Astrocyte (in vitro differentiated cells and primary cell): ENCODE measurements around the gene DGKQ. TPM values are rescaled to one million over a fixed set of nuclear protein-coding genes. Genes with fewer than 3 reads are reported as not detected.

Source experiments
- DNase-seq: peaks from one replicate; pipeline ENCODE4 v3.0.0-alpha.2; 2010; ENCODE audit warnings: low read depth
- FAIRE-seq: peaks from 2 replicates; lab custom pipeline; 2011; peaks lifted over from hg19 to GRCh38; lab: Jason Lieb, UNC
- H2AFZ ChIP-seq: 2 replicates; pipeline ENCODE4 v1.6.0; 2012; ENCODE audit warnings: low read depth, low read length, inconsistent platforms
- H3K27ac ChIP-seq: 2 replicates; pipeline ENCODE4 v1.5.1; 2011; ENCODE audit warnings: low read depth, low read length, inconsistent platforms
- H3K27me3 ChIP-seq: 2 replicates; pipeline ENCODE4 v1.6.0; 2011; ENCODE audit warnings: low read length, inconsistent platforms; ENCODE audit not compliant: insufficient read depth
- H3K36me3 ChIP-seq: 2 replicates; pipeline ENCODE4 v1.5.1; 2011; ENCODE audit warnings: low read length, inconsistent platforms; ENCODE audit not compliant: insufficient read depth
- H3K4me1 ChIP-seq: 2 replicates; pipeline ENCODE4 v1.5.1; 2011; ENCODE audit warnings: low read length, inconsistent platforms; ENCODE audit not compliant: insufficient read depth
- H3K4me2 ChIP-seq: 2 replicates; pipeline ENCODE4 v1.6.0; 2012; ENCODE audit warnings: low read length, inconsistent platforms
- H3K4me3 ChIP-seq: 2 replicates; pipeline ENCODE4 v1.5.1; 2011; ENCODE audit warnings: low read depth, mild to moderate bottlenecking, low read length, inconsistent platforms; ENCODE audit not compliant: insufficient read depth
- H3K79me2 ChIP-seq: 2 replicates; pipeline ENCODE4 v1.6.0; 2012; ENCODE audit warnings: mild to moderate bottlenecking, low read length, inconsistent platforms; ENCODE audit not compliant: insufficient read depth
- H3K9ac ChIP-seq: 2 replicates; pipeline ENCODE4 v1.6.0; 2012; ENCODE audit warnings: mild to moderate bottlenecking, low read length, inconsistent platforms
- H3K9me3 ChIP-seq: 2 replicates; pipeline ENCODE4 v1.5.1; 2012; ENCODE audit warnings: low read depth, mild to moderate bottlenecking, low read length, inconsistent platforms; ENCODE audit not compliant: insufficient read depth
- H4K20me1 ChIP-seq: 2 replicates; pipeline ENCODE4 v1.6.0; 2012; ENCODE audit warnings: low read length, inconsistent platforms; ENCODE audit not compliant: insufficient read depth
- H3K27ac Mint-ChIP-seq: one replicate; pipeline ENCODE4 v1.8.0; 2021; ENCODE audit warnings: mild to moderate bottlenecking, mixed read lengths; ENCODE audit not compliant: unreplicated experiment
- H3K27me3 Mint-ChIP-seq: one replicate; pipeline ENCODE4 v1.8.0; 2021; ENCODE audit warnings: low read depth, mixed read lengths; ENCODE audit not compliant: unreplicated experiment
- H3K36me3 Mint-ChIP-seq: one replicate; pipeline ENCODE4 v1.8.0; 2021; ENCODE audit warnings: low read depth, mixed read lengths; ENCODE audit not compliant: unreplicated experiment
- H3K4me1 Mint-ChIP-seq: one replicate; pipeline ENCODE4 v1.8.0; 2021; ENCODE audit warnings: low read depth, mixed read lengths; ENCODE audit not compliant: unreplicated experiment
- H3K4me3 Mint-ChIP-seq: one replicate; pipeline ENCODE4 v1.8.0; 2021; ENCODE audit warnings: mild to moderate bottlenecking, moderate library complexity, mixed read lengths; ENCODE audit not compliant: unreplicated experiment
- H3K9me3 Mint-ChIP-seq: one replicate; pipeline ENCODE4 v1.8.0; 2021; ENCODE audit warnings: mild to moderate bottlenecking, mixed read lengths; ENCODE audit not compliant: unreplicated experiment
- EZH2 ChIP-seq: IDR thresholded peaks from 2 replicates; pipeline ENCODE4 v1.6.1; 2012; ENCODE audit warnings: mild to moderate bottlenecking, low read length, inconsistent platforms; ENCODE audit not compliant: insufficient read depth
- total RNA-seq: library from RNA; stranded (reverse); gene quantifications from 2 replicates; pipeline ENCODE4 v1.2.1, GENCODE V29; 2021
- TF ChIP-seq, protein P1 (sequence below): IDR thresholded peaks from 2 replicates; pipeline ENCODE4 v1.5.1; 2011; ENCODE audit warnings: low read depth, mild to moderate bottlenecking, inconsistent platforms, low read length, moderate library complexity; ENCODE audit not compliant: insufficient read depth

Gene DGKQ
- total RNA-seq, 1 donor from 2014 or later, result 19.0 TPM

DNA sequence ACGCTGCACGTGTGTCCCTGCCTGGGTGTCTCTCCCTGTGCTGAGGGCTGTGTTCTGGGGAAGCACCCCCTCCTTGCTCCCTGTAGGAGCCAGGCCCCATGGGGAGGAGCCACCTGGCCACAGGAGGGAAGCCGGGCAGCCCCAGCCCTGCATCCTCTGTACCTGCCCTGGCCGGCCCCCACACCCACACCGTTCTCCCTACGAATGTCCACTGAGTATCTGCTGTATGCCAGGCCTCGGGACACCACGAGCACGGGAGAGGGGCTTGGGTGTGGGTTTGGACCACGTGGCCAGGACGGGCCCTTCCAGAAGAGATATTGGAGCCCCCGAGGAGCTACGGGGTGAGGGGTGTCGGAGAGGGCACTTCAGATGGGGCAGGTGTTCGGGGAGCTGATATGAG lies 44.3 kb upstream of the DGKQ start:
- H3K27me3 ChIP-seq, result no peaks in the 10 kb centered on the region
- H4K20me1 ChIP-seq, result peaks cover 78% of the 10 kb centered on the region
- no peak overlapping the region for H3K27ac ChIP-seq
- FAIRE-seq, result no peak
- H3K4me3 ChIP-seq, result no peak overlapping the region
- H3K4me1 ChIP-seq, result peaks cover 32% of the 10 kb centered on the region
- Mint-ChIP-seq H3K27me3 (no peaks in the 10 kb centered on the region), H3K4me3 (no peak overlapping the region), H3K9me3 (no peaks in the 10 kb centered on the region), H3K36me3 (peaks cover 2% of the 10 kb centered on the region), H3K4me1 (peaks cover 2% of the 10 kb centered on the region), H3K27ac (no peak overlapping the region)
- peaks cover 63% of the 10 kb centered on the region for H3K79me2 ChIP-seq
- H3K4me2 ChIP-seq, result no peak overlapping the region
- no peaks in the 10 kb centered on the region for H3K36me3 ChIP-seq
- H3K9me3 ChIP-seq, result no peaks in the 10 kb centered on the region
- H3K9ac ChIP-seq, result no peak overlapping the region
- no peak overlapping the region for H2AFZ ChIP-seq
- DNase-seq, result no peak
- TF ChIP-seq EZH2, result no peak
- TF ChIP-seq, protein P1, sequence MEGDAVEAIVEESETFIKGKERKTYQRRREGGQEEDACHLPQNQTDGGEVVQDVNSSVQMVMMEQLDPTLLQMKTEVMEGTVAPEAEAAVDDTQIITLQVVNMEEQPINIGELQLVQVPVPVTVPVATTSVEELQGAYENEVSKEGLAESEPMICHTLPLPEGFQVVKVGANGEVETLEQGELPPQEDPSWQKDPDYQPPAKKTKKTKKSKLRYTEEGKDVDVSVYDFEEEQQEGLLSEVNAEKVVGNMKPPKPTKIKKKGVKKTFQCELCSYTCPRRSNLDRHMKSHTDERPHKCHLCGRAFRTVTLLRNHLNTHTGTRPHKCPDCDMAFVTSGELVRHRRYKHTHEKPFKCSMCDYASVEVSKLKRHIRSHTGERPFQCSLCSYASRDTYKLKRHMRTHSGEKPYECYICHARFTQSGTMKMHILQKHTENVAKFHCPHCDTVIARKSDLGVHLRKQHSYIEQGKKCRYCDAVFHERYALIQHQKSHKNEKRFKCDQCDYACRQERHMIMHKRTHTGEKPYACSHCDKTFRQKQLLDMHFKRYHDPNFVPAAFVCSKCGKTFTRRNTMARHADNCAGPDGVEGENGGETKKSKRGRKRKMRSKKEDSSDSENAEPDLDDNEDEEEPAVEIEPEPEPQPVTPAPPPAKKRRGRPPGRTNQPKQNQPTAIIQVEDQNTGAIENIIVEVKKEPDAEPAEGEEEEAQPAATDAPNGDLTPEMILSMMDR, result no peak

DNA sequence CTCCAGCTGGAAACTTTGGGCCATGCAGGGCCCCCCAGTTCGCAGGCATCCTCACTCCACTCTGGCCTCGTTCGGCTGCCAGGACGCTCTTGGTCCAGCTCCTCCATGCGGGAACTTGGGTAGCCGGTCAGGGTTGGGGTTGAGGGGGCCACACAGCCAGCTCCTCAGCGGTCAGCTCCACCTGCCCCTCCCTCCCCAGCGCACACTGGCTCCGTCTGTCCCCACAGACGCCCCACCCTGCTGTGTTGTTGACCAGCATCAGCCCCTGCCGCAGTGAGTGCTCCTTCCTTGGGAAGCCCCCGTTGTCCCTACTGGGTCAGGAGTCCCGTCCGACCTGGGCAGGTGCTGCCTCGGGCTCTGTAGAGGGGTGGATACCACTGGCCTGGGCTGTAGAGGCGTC lies 43.8 kb upstream of the DGKQ start:
- peaks cover 2% of the 10 kb centered on the region for H3K4me1 Mint-ChIP-seq
- Histone ChIP-seq H3K27me3 (no peaks in the 10 kb centered on the region), H3K9ac (no peak overlapping the region), H3K4me1 (peaks cover 35% of the 10 kb centered on the region), H3K27ac (no peak overlapping the region), H3K36me3 (no peaks in the 10 kb centered on the region), H3K79me2 (peaks cover 67% of the 10 kb centered on the region), H2AFZ (no peak overlapping the region), H3K4me2 (no peak overlapping the region), H3K9me3 (no peaks in the 10 kb centered on the region), H3K4me3 (no peak overlapping the region), H4K20me1 (peaks cover 80% of the 10 kb centered on the region)
- H3K36me3 Mint-ChIP-seq, result peaks cover 2% of the 10 kb centered on the region
- FAIRE-seq, result no peak
- H3K4me3 Mint-ChIP-seq, result no peak overlapping the region
- H3K9me3 Mint-ChIP-seq, result no peaks in the 10 kb centered on the region
- no peak for DNase-seq
- no peaks in the 10 kb centered on the region for H3K27me3 Mint-ChIP-seq
- TF ChIP-seq EZH2, result no peak
- TF ChIP-seq, protein P1, result no peak
- no peak overlapping the region for H3K27ac Mint-ChIP-seq

DNA sequence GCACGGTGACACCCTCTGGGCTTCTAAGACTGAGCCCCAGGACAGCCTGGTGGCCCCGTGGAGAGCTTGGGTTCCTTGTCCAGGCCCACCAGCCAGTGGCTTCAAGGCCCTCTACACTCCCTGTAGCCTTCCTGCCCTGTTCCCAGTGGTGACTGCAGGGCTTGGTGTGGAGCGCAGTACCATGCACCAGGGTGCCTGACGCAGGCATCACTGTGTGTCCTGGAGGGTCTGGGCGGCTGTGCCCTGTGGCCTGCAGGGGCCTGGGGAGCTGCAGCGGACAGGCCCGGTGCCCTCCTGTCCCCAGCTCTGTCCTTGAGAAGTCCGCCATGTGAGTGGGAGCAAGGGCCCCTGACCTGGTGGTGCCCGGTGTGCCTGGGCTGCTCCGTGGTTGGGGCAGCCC lies 42.4 kb upstream of the DGKQ start:
- H3K79me2 ChIP-seq, result peaks cover 66% of the 10 kb centered on the region
- H3K4me2 ChIP-seq, result no peak overlapping the region
- H3K4me1 Mint-ChIP-seq, result peaks cover 2% of the 10 kb centered on the region
- no peak overlapping the region for H3K4me3 Mint-ChIP-seq
- TF ChIP-seq, protein P1, result no peak
- no peaks in the 10 kb centered on the region for H3K36me3 ChIP-seq
- H4K20me1 ChIP-seq, result peaks cover 73% of the 10 kb centered on the region
- H3K36me3 Mint-ChIP-seq, result peaks cover 2% of the 10 kb centered on the region
- no peak overlapping the region for H2AFZ ChIP-seq
- H3K9ac ChIP-seq, result no peak overlapping the region
- H3K27me3 Mint-ChIP-seq, result no peaks in the 10 kb centered on the region
- no peak overlapping the region for H3K27ac Mint-ChIP-seq
- no peak for FAIRE-seq
- no peak for DNase-seq
- H3K9me3 Mint-ChIP-seq, result no peaks in the 10 kb centered on the region
- no peak overlapping the region for H3K4me3 ChIP-seq
- no peaks in the 10 kb centered on the region for H3K27me3 ChIP-seq
- no peak overlapping the region for H3K27ac ChIP-seq
- H3K4me1 ChIP-seq, result peaks cover 37% of the 10 kb centered on the region
- H3K9me3 ChIP-seq, result no peaks in the 10 kb centered on the region
